Mesenchymal stem cell (in vitro differentiated cells and primary cell): ENCODE data around the gene CFAP157.
A peak's percentile ranks its signal among the peaks of the same experiment; 100 is the strongest.

Experiments used
- DNase-seq: peaks from one replicate; pipeline ENCODE4 v3.0.0-alpha.2; 2013
- H2AFZ ChIP-seq: one replicate; pipeline ENCODE4 v1.6.1; 2013; ENCODE audit warnings: low read depth, mild to moderate bottlenecking, control low read depth, inconsistent platforms, low read length, moderate library complexity
- H2AK5ac ChIP-seq: 2 replicates; pipeline ENCODE4 v1.6.1; 2013; ENCODE audit warnings: low read length, moderate library complexity, mild to moderate bottlenecking, inconsistent platforms; ENCODE audit not compliant: severe bottlenecking
- H2BK120ac ChIP-seq: one replicate; pipeline ENCODE4 v1.6.1; 2013; ENCODE audit warnings: low read depth, mild to moderate bottlenecking, inconsistent platforms, low read length, moderate library complexity
- H2BK12ac ChIP-seq, 2 experiments: one replicate each; pipeline ENCODE4 v1.6.1; 2013; ENCODE audit warnings: inconsistent platforms in 2 of 2, low read length in 2 of 2, mild to moderate bottlenecking in 2 of 2, moderate library complexity in 2 of 2, control low read depth in 1 of 2
- H2BK15ac ChIP-seq: one replicate; pipeline ENCODE4 v1.6.1; 2013; ENCODE audit warnings: mild to moderate bottlenecking, low read depth, inconsistent platforms; ENCODE audit not compliant: poor library complexity, severe bottlenecking
- H2BK5ac ChIP-seq: 2 replicates; pipeline ENCODE4 v1.6.1; 2013; ENCODE audit warnings: low read depth, mild to moderate bottlenecking, low read length, control low read depth, inconsistent platforms; ENCODE audit not compliant: poor library complexity, severe bottlenecking
- H3K14ac ChIP-seq, 2 experiments: one replicate each; pipeline ENCODE4 v1.6.1; 2013; ENCODE audit warnings: inconsistent platforms in 2 of 2, low read length in 2 of 2, control low read depth in 1 of 2, mild to moderate bottlenecking in 1 of 2, moderate library complexity in 1 of 2
- H3K18ac ChIP-seq, 2 experiments: one replicate each; pipeline ENCODE4 v1.6.1; 2013; ENCODE audit warnings: inconsistent platforms in 2 of 2, low read length in 2 of 2, control low read depth in 1 of 2, low read depth in 1 of 2, mild to moderate bottlenecking in 1 of 2
- H3K23ac ChIP-seq, 2 experiments: one replicate each; pipeline ENCODE4 v1.6.1; 2013; ENCODE audit warnings: inconsistent platforms in 2 of 2, low read length in 2 of 2, mild to moderate bottlenecking in 2 of 2, moderate library complexity in 2 of 2, control low read depth in 1 of 2
- H3K27ac ChIP-seq: 2 replicates; pipeline ENCODE4 v1.5.1; 2013; ENCODE audit warnings: mild to moderate bottlenecking, moderate library complexity, low read length, control low read depth, inconsistent platforms; ENCODE audit not compliant: poor library complexity, severe bottlenecking
- H3K27me3 ChIP-seq, 2 experiments: 2 replicates each; pipeline versions ENCODE4 v1.6.1 to v1.7.0; 2013; ENCODE audit warnings: low read length in 2 of 2, mild to moderate bottlenecking in 2 of 2, moderate library complexity in 2 of 2, control low read depth in 1 of 2, inconsistent platforms in 1 of 2; ENCODE audit not compliant: control insufficient read depth in 1 of 2, insufficient read depth in 1 of 2
- H3K36me3 ChIP-seq, 2 experiments: 2 replicates each; pipeline versions ENCODE4 v1.6.1 to v1.7.0; 2013; ENCODE audit warnings: low read length in 2 of 2, control low read depth in 1 of 2, inconsistent platforms in 1 of 2, low read depth in 1 of 2, mild to moderate bottlenecking in 1 of 2; ENCODE audit not compliant: insufficient read depth in 2 of 2, control insufficient read depth in 1 of 2
- H3K4ac ChIP-seq, 2 experiments: one replicate each; pipeline ENCODE4 v1.6.1; 2013; ENCODE audit warnings: inconsistent platforms in 2 of 2, low read length in 2 of 2, mild to moderate bottlenecking in 2 of 2, moderate library complexity in 2 of 2, control low read depth in 1 of 2, low read depth in 1 of 2
- H3K4me1 ChIP-seq: 2 replicates; pipeline ENCODE4 v1.6.1; 2013; ENCODE audit warnings: low read depth, low read length, control low read depth; ENCODE audit not compliant: control insufficient read depth, insufficient read depth
- H3K4me2 ChIP-seq: 2 replicates; pipeline ENCODE4 v1.6.1; 2013; ENCODE audit warnings: low read length, mild to moderate bottlenecking, inconsistent platforms; ENCODE audit not compliant: poor library complexity, severe bottlenecking
- H3K4me3 ChIP-seq, 2 experiments: 2 replicates each; pipeline versions ENCODE4 v1.5.1 to v1.7.0; 2013; ENCODE audit warnings: low read length in 2 of 2, mild to moderate bottlenecking in 2 of 2, control low read depth in 1 of 2, low read depth in 1 of 2; ENCODE audit not compliant: insufficient read depth in 1 of 2
- H3K79me1 ChIP-seq: replicated peaks from 2 replicates; pipeline ENCODE4 v1.6.1; 2013; ENCODE audit warnings: mild to moderate bottlenecking, control low read depth, low read length, inconsistent platforms; ENCODE audit not compliant: poor library complexity, severe bottlenecking
- H3K9ac ChIP-seq: 2 replicates; pipeline ENCODE4 v1.7.0; 2013; ENCODE audit warnings: mild to moderate bottlenecking, low read length, moderate library complexity
- H3K9me3 ChIP-seq: 2 replicates; pipeline ENCODE4 v1.7.0; 2013; ENCODE audit warnings: mild to moderate bottlenecking, low read length; ENCODE audit not compliant: control insufficient read depth
- H4K8ac ChIP-seq: one replicate; pipeline ENCODE4 v1.6.1; 2013; ENCODE audit warnings: inconsistent platforms, mild to moderate bottlenecking, low read length, moderate library complexity
- H4K91ac ChIP-seq: one replicate; pipeline ENCODE4 v1.6.1; 2013; ENCODE audit warnings: mild to moderate bottlenecking, low read length, inconsistent platforms
- WGBS: methylation state at CpG from one replicate; pipeline ENCODE4 v1.1.7; 2013; ENCODE audit warnings: mixed read lengths; 5-methylcytosine and 5-hydroxymethylcytosine counted together

The CFAP157 gene

GRCh38 chr9:127712867-127713266, 6.1 kb downstream of the CFAP157 start:
- no peak overlapping the region for H2BK15ac ChIP-seq
- H3K18ac ChIP-seq = no peak overlapping the region
- WGBS = 94% methylated on average over 10 of the region's 10 CpGs
- no peak overlapping the region for H3K27ac ChIP-seq
- DNase-seq = no peak
- peak overlapping the region; percentile 37 for H2AK5ac ChIP-seq
- no peak overlapping the region for H3K14ac ChIP-seq
- peaks cover 0 to 18% of the 10 kb centered on the region in 2 experiments for H3K36me3 ChIP-seq
- H3K4me1 ChIP-seq = peaks cover 46% of the 10 kb centered on the region
- H3K9ac ChIP-seq = no peak overlapping the region
- H3K4ac ChIP-seq = no peak overlapping the region
- H3K27me3 ChIP-seq = no peaks in the 10 kb centered on the region
- no peak overlapping the region for H2BK5ac ChIP-seq
- H3K9me3 ChIP-seq = no peaks in the 10 kb centered on the region
- no peak overlapping the region for H3K23ac ChIP-seq
- no peak overlapping the region for H2BK120ac ChIP-seq
- H2AFZ ChIP-seq = no peak overlapping the region
- H3K4me2 ChIP-seq = no peak overlapping the region
- peaks cover 20% of the 10 kb centered on the region for H3K79me1 ChIP-seq
- peak overlapping the region; percentile 43 for H4K91ac ChIP-seq
- H3K4me3 ChIP-seq = no peak overlapping the region
- H2BK12ac ChIP-seq = no peak overlapping the region
- H4K8ac ChIP-seq = no peak overlapping the region

- H3K79me1 ChIP-seq = peaks cover 20% of the 10 kb centered on the region
- no peak overlapping the region for H2AFZ ChIP-seq
- peaks cover 46% of the 10 kb centered on the region for H3K4me1 ChIP-seq
- no peak overlapping the region for H2BK12ac ChIP-seq
- H4K8ac ChIP-seq = no peak overlapping the region
- H3K27me3 ChIP-seq = no peaks in the 10 kb centered on the region
- no peak overlapping the region for H4K91ac ChIP-seq
- H2BK15ac ChIP-seq = peak overlapping the region; percentile 63
- WGBS = 81% methylated on average over 19 of the region's 19 CpGs
- H3K4ac ChIP-seq = no peak overlapping the region
- peak overlapping the region; percentile 70 for H3K9ac ChIP-seq
- H3K23ac ChIP-seq = no peak overlapping the region
- H3K9me3 ChIP-seq = no peaks in the 10 kb centered on the region
- DNase-seq = no peak
- peaks cover 0 to 16% of the 10 kb centered on the region in 2 experiments for H3K36me3 ChIP-seq
- H3K27ac ChIP-seq = no peak overlapping the region
- no peak overlapping the region for H3K14ac ChIP-seq
- H3K4me3 ChIP-seq = peak overlapping the region; percentile 43 to 79
- H2BK5ac ChIP-seq = no peak overlapping the region
- H2BK120ac ChIP-seq = no peak overlapping the region
- H2AK5ac ChIP-seq = no peak overlapping the region
- no peak overlapping the region for H3K18ac ChIP-seq
- H3K4me2 ChIP-seq = peak overlapping the region; percentile 66
These were observed 7.4 kb downstream of the CFAP157 start for GRCh38 chr9:127714020-127714750.

- Histone ChIP-seq H3K14ac (peak overlapping the region in 1 of 2 experiments; percentile 92), H2AFZ (peak overlapping the region; percentile 98), H3K9ac (peak overlapping the region; percentile 95), H2BK120ac (no peak overlapping the region), H3K23ac (peak overlapping the region in 1 of 2 experiments; percentile 57), H3K4me2 (peak overlapping the region; percentile 93), H3K18ac (peak overlapping the region; percentile 0 to 74), H3K79me1 (peaks cover 20% of the 10 kb centered on the region), H3K27ac (no peak overlapping the region), H3K4ac (peak overlapping the region in 1 of 2 experiments; percentile 43), H3K36me3 (peaks cover 0 to 12% of the 10 kb centered on the region in 2 experiments), H3K27me3 (no peaks in the 10 kb centered on the region), H4K91ac (no peak overlapping the region), H2BK15ac (no peak overlapping the region), H2BK5ac (no peak overlapping the region), H3K9me3 (no peaks in the 10 kb centered on the region), H4K8ac (peak overlapping the region; percentile 10), H3K4me3 (peak overlapping the region; percentile 73 to 94), H2BK12ac (no peak overlapping the region), H3K4me1 (peaks cover 47% of the 10 kb centered on the region), H2AK5ac (no peak overlapping the region)
- DNase-seq = peak; percentile 22
- WGBS = 3% methylated on average over 42 of the region's 44 CpGs
These were observed 8.2 kb downstream of the CFAP157 start for GRCh38 chr9:127714951-127715469.
